ENCODE results near the gene FAM193B. TPM values are rescaled to one million over a fixed set of nuclear protein-coding genes. Genes with fewer than 3 reads are reported as not detected.

The FAM193B gene
- total and polyA plus RNA-seq, 7 donors: 9.0 to 87.4 (median 41.8) TPM

- peaks cover 0 to 12% (median 3%) of the 10 kb centered on the region in 4 donors for H3K36me3 ChIP-seq
- WGBS, 2 donors: 1 to 2% methylated on average over 93 of the region's 93 CpGs
- peak overlapping the region; percentile 67 to 92 (median 80) for H3K4me3 ChIP-seq
- DNase-seq: peak; percentile 73
- no peaks in the 10 kb centered on the region for H3K9me3 ChIP-seq
- TF ChIP-seq POLR2A (IDR thresholded peaks at IDR 0.05): no peak
- TF ChIP-seq POLR2AphosphoS5 (IDR thresholded peaks at IDR 0.05): peak in 1 of 4 donors; percentile 16
- peak overlapping the region; percentile 95 to 99 (median 96) for H3K27ac ChIP-seq
- peaks cover 0 to 88% (median 83%) of the 10 kb centered on the region in 4 donors for H3K4me1 ChIP-seq
- no peaks in the 10 kb centered on the region for H3K27me3 ChIP-seq
- intact Hi-C loops (cut with DNase I): loop anchor here (2.0 kb wide), 1 partner anchor 16 kb away; no protein-coding TSS in a partner anchor
Observed at GRCh38 chr5:177472460-177473442, 81.6 kb downstream of the FAM193B start.

GRCh38 chr5:177471610-177472356 lies 82.6 kb downstream of the FAM193B start:
- Histone ChIP-seq H3K27ac (peak overlapping the region; percentile 95 to 99 (median 96)), H3K9me3 (no peaks in the 10 kb centered on the region), H3K4me3 (peak overlapping the region; percentile 67 to 92 (median 80)), H3K4me1 (peaks cover 0 to 79% (median 74%) of the 10 kb centered on the region in 4 donors), H3K27me3 (no peaks in the 10 kb centered on the region), H3K36me3 (peaks cover 5 to 21% (median 12%) of the 10 kb centered on the region in 4 donors)
- TF ChIP-seq POLR2A (IDR thresholded peaks at IDR 0.05) (no peak), CTCF (IDR thresholded peaks at IDR 0.05) (no peak), POLR2AphosphoS5 (IDR thresholded peaks at IDR 0.05) (no peak), EP300 (IDR thresholded peaks at IDR 0.05) (no peak)
- DNase-seq: peak; percentile 90
- intact Hi-C loops (cut with DNase I): loop anchor here (2.0 kb wide), 1 partner anchor 15 kb away; no protein-coding TSS in a partner anchor
- 76 to 84% methylated on average over 14 of the region's 14 CpGs for WGBS, 2 donors

- no peaks in the 10 kb centered on the region for H3K9me3 ChIP-seq
- H3K27me3 ChIP-seq: no peaks in the 10 kb centered on the region
- DNase-seq: no peak
- intact Hi-C loops (cut with DNase I): no loop called here
- peaks cover 0 to 70% (median 65%) of the 10 kb centered on the region in 4 donors for H3K4me1 ChIP-seq
- TF ChIP-seq POLR2AphosphoS5 (IDR thresholded peaks at IDR 0.05) (no peak), EP300 (IDR thresholded peaks at IDR 0.05) (no peak), CTCF (IDR thresholded peaks at IDR 0.05) (no peak), POLR2A (IDR thresholded peaks at IDR 0.05) (no peak)
- H3K36me3 ChIP-seq: peaks cover 8 to 30% (median 20%) of the 10 kb centered on the region in 4 donors
- H3K4me3 ChIP-seq: no peak overlapping the region
- peak overlapping the region; percentile 95 to 99 (median 96) for H3K27ac ChIP-seq
- 84 to 88% methylated on average over 10 of the region's 10 CpGs for WGBS, 2 donors
Observed at GRCh38 chr5:177470759-177471536, 83.4 kb downstream of the FAM193B start.

Other genes starting within 250 kb of the FAM193B start
- gene MXD3, start 242.7 kb downstream of the FAM193B start, total RNA-seq: 10 to 100 TPM in 2 of 4 donors, 1 to 10 TPM in 2; 7.2 to 23.8 (median 12.9) TPM
- gene MXD3, start 242.7 kb downstream of the FAM193B start, polyA plus RNA-seq: 10 to 100 TPM in 1 of 3 donors, 1 to 10 TPM in 2; 2.1 to 20.7 (median 5.4) TPM
- gene LMAN2, start 202.9 kb downstream of the FAM193B start, total RNA-seq: 100 to 1,000 TPM in 2 of 4 donors, 10 to 100 TPM in 2; 87.5 to 169 (median 98.2) TPM
- 100 to 1,000 TPM in 2 of 3 donors, 10 to 100 TPM in 1; 62.5 to 244 (median 115) TPM for gene LMAN2, start 202.9 kb downstream of the FAM193B start, polyA plus RNA-seq
- 10 to 100 TPM in 3 of 4 donors, 1 to 10 TPM in 1; 9.6 to 26.6 (median 16.7) TPM for gene RGS14, start 196.6 kb downstream of the FAM193B start, total RNA-seq
- gene RGS14, start 196.6 kb downstream of the FAM193B start, polyA plus RNA-seq: 10 to 100 TPM; 12.7 to 21.0 (median 16.2) TPM
- gene SLC34A1, start 170.1 kb downstream of the FAM193B start, total RNA-seq: not detected
- gene SLC34A1, start 170.1 kb downstream of the FAM193B start, polyA plus RNA-seq: under 1 TPM in 1 of 3 donors, not detected in 2; 0.04 TPM
- not detected for gene PFN3, start 153.9 kb downstream of the FAM193B start, total RNA-seq
- not detected for gene PFN3, start 153.9 kb downstream of the FAM193B start, polyA plus RNA-seq
- gene F12, start 145.0 kb downstream of the FAM193B start, total RNA-seq: under 1 TPM in 3 of 4 donors, not detected in 1; 0.36 to 0.83 (median 0.81) TPM
- gene F12, start 145.0 kb downstream of the FAM193B start, polyA plus RNA-seq: 10 to 100 TPM in 1 of 3 donors, 1 to 10 TPM in 2; 3.6 to 14.0 (median 8.1) TPM
- 10 to 100 TPM; 16.5 to 29.2 (median 21.3) TPM for gene GRK6, start 127.9 kb downstream of the FAM193B start, total RNA-seq
- gene GRK6, start 127.9 kb downstream of the FAM193B start, polyA plus RNA-seq: 10 to 100 TPM; 18.7 to 47.9 (median 22.8) TPM
- 1 to 10 TPM in 3 of 4 donors, under 1 TPM in 1; 0.82 to 2.5 (median 1.7) TPM for gene PRR7, start 107.7 kb downstream of the FAM193B start, total RNA-seq
- 1 to 10 TPM in 1 of 3 donors, not detected in 2; 3.7 TPM for gene PRR7, start 107.7 kb downstream of the FAM193B start, polyA plus RNA-seq
- 10 to 100 TPM; 54.8 to 100.0 (median 82.3) TPM for gene DBN1, start 80.9 kb downstream of the FAM193B start, total RNA-seq
- gene DBN1, start 80.9 kb downstream of the FAM193B start, polyA plus RNA-seq: 10 to 100 TPM in 2 of 3 donors, 1 to 10 TPM in 1; 6.0 to 22.2 (median 16.9) TPM
- gene PDLIM7, start 57.0 kb downstream of the FAM193B start, total RNA-seq: 100 to 1,000 TPM; 274 to 923 (median 482) TPM
- 10 to 100 TPM in 2 of 3 donors, 1 to 10 TPM in 1; 7.2 to 58.5 (median 14.4) TPM for gene PDLIM7, start 57.0 kb downstream of the FAM193B start, polyA plus RNA-seq
- 1 to 10 TPM; 4.6 to 8.0 (median 6.5) TPM for gene DOK3, start 44.7 kb downstream of the FAM193B start, total RNA-seq
- gene DOK3, start 44.7 kb downstream of the FAM193B start, polyA plus RNA-seq: 10 to 100 TPM in 1 of 3 donors, 1 to 10 TPM in 2; 3.0 to 20.2 (median 7.2) TPM
- 10 to 100 TPM; 47.8 to 55.1 (median 51.6) TPM for gene DDX41, start 37.6 kb downstream of the FAM193B start, total RNA-seq
- 10 to 100 TPM; 69.7 to 78.4 (median 72.6) TPM for gene DDX41, start 37.6 kb downstream of the FAM193B start, polyA plus RNA-seq
- 10 to 100 TPM; 48.9 to 64.5 (median 55.6) TPM for gene TMED9, start 37.6 kb upstream of the FAM193B start, total RNA-seq
- gene TMED9, start 37.6 kb upstream of the FAM193B start, polyA plus RNA-seq: 100 to 1,000 TPM in 1 of 3 donors, 10 to 100 TPM in 2; 37.2 to 221 (median 73.8) TPM
- gene B4GALT7, start 45.6 kb upstream of the FAM193B start, total RNA-seq: 10 to 100 TPM; 13.3 to 18.5 (median 15.6) TPM
- gene B4GALT7, start 45.6 kb upstream of the FAM193B start, polyA plus RNA-seq: 10 to 100 TPM in 2 of 3 donors, 1 to 10 TPM in 1; 4.9 to 25.8 (median 13.8) TPM
- gene FAM153A, start 228.3 kb upstream of the FAM193B start, total RNA-seq: 1 to 10 TPM in 3 of 4 donors, under 1 TPM in 1; 0.27 to 5.3 (median 1.8) TPM
- 1 to 10 TPM in 1 of 3 donors, not detected in 2; 5.6 TPM for gene FAM153A, start 228.3 kb upstream of the FAM193B start, polyA plus RNA-seq

Measured in sigmoid colon (tissue), 7 donors.